ENCODE results near the gene XYLT1. TPM values are rescaled to one million over a fixed set of nuclear protein-coding genes. Genes with fewer than 3 reads are reported as not detected.
A peak's percentile ranks its signal among the peaks of the same experiment; 100 is the strongest.

XYLT1 gene
- total RNA-seq, 3 donors from 2014 or later (not counting 1 experiment from before 2014, with no cell fraction given): 40.9 to 55.5 (median 43.8) TPM

DNA sequence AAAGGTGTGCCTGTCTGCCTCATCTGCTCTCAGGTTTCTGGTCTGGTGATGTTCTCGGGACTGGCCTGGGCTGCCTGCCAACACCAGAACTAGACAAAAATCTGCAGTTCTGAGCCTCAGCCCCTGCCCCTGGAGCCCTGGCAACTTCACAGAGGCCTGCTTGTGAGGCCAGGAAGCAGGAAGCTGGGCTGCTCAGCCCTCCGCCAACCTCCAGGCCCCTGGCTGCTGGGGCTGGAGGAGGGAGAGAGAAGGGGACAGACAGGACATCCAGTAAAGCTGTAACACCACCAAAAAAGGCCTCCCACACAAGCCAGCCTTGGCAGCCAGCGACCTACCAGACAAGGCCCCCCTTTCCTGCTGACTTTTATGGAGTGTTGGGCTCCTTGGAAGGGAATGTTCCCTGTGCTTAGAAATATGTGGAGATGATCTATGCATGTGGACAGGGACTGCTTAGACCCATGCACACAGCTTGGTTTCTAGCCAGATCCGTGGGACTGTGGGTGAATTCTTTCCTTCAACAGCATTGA is 157.6 kb downstream of the XYLT1 start:
- Mint-ChIP-seq H3K27ac (peak overlapping the region; percentile 14 to 76), H3K27me3 (ENCODE audit: low read depth in 2 of 2) (no peaks in the 10 kb centered on the region), H3K9me3 (no peaks in the 10 kb centered on the region), H3K36me3 (no peaks in the 10 kb centered on the region), H3K4me1 (peaks cover 60 to 68% of the 10 kb centered on the region in 2 donors), H3K4me3 (no peak overlapping the region)
- WGBS (ENCODE audit: insufficient coverage): 73% methylated on average over 3 of the region's 4 CpGs
- no peak for DNase-seq
- no peak overlapping the region for H3K4me3 ChIP-seq (ENCODE audit: low read length)
- TF ChIP-seq, protein P1, sequence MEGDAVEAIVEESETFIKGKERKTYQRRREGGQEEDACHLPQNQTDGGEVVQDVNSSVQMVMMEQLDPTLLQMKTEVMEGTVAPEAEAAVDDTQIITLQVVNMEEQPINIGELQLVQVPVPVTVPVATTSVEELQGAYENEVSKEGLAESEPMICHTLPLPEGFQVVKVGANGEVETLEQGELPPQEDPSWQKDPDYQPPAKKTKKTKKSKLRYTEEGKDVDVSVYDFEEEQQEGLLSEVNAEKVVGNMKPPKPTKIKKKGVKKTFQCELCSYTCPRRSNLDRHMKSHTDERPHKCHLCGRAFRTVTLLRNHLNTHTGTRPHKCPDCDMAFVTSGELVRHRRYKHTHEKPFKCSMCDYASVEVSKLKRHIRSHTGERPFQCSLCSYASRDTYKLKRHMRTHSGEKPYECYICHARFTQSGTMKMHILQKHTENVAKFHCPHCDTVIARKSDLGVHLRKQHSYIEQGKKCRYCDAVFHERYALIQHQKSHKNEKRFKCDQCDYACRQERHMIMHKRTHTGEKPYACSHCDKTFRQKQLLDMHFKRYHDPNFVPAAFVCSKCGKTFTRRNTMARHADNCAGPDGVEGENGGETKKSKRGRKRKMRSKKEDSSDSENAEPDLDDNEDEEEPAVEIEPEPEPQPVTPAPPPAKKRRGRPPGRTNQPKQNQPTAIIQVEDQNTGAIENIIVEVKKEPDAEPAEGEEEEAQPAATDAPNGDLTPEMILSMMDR (IDR thresholded peaks at IDR 0.05): no peak
- no peak for ATAC-seq
- intact Hi-C loops (cut with micrococcal nuclease): no loop called here
- H3K9me3 ChIP-seq (ENCODE audit: control insufficient read depth, insufficient read depth, low read length): no peaks in the 10 kb centered on the region
- no peaks in the 10 kb centered on the region for H3K36me3 ChIP-seq (ENCODE audit: control insufficient read depth, insufficient read depth, low read length)
- H3K4me1 ChIP-seq (ENCODE audit: control insufficient read depth, insufficient read depth, low read length): peaks cover 13% of the 10 kb centered on the region
- no peaks in the 10 kb centered on the region for H3K27me3 ChIP-seq (ENCODE audit: control insufficient read depth, insufficient read depth, low read length)
- no peak overlapping the region for H3K27ac ChIP-seq (ENCODE audit: low read length)

DNA sequence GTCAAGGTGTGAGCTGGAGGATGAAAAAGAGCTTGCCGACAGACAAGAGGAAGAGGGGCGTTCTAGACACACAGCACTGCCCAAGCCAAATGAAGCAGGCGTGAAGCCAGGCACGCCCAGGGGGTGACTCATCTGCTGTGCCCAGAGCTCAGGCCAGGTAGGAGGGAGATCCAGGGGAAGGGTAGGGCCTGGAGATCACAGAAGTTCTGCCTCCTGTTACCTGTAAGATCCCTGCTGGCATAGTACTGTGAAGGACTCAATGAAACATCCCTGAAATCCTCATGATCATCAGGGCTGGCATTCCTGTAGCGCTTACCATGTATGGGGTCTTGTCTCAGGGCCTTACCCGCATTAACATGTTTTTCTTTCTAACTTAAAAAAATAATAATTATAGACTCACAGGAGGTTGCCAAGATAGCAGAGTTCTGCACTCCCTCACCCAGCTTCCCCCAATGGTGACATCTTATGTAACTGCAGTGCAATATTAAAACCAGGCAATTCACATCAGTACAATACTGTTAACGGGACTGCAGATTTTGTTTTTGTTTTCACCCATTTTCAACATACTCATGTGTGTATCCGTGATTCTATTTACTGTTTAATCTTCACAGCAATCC is 158.6 kb downstream of the XYLT1 start:
- Histone ChIP-seq H3K27me3 (ENCODE audit: control insufficient read depth, insufficient read depth, low read length) (no peaks in the 10 kb centered on the region), H3K4me1 (ENCODE audit: control insufficient read depth, insufficient read depth, low read length) (peaks cover 13% of the 10 kb centered on the region), H3K27ac (ENCODE audit: low read length) (no peak overlapping the region), H3K4me3 (ENCODE audit: low read length) (no peak overlapping the region), H3K36me3 (ENCODE audit: control insufficient read depth, insufficient read depth, low read length) (no peaks in the 10 kb centered on the region), H3K9me3 (ENCODE audit: control insufficient read depth, insufficient read depth, low read length) (no peaks in the 10 kb centered on the region)
- Mint-ChIP-seq H3K27ac (peak overlapping the region; percentile 14 to 76), H3K4me3 (no peak overlapping the region), H3K4me1 (peaks cover 59 to 66% of the 10 kb centered on the region in 2 donors), H3K9me3 (no peaks in the 10 kb centered on the region), H3K27me3 (ENCODE audit: low read depth in 2 of 2) (no peaks in the 10 kb centered on the region), H3K36me3 (no peaks in the 10 kb centered on the region)
- intact Hi-C loops (cut with micrococcal nuclease): no loop called here
- ATAC-seq: peak in 2 of 3 donors; percentile 63 to 70
- no peak for DNase-seq
- 56% methylated on average over 8 of the region's 8 CpGs for WGBS (ENCODE audit: insufficient coverage)
- TF ChIP-seq, protein P1 (IDR thresholded peaks at IDR 0.05): no peak

DNA sequence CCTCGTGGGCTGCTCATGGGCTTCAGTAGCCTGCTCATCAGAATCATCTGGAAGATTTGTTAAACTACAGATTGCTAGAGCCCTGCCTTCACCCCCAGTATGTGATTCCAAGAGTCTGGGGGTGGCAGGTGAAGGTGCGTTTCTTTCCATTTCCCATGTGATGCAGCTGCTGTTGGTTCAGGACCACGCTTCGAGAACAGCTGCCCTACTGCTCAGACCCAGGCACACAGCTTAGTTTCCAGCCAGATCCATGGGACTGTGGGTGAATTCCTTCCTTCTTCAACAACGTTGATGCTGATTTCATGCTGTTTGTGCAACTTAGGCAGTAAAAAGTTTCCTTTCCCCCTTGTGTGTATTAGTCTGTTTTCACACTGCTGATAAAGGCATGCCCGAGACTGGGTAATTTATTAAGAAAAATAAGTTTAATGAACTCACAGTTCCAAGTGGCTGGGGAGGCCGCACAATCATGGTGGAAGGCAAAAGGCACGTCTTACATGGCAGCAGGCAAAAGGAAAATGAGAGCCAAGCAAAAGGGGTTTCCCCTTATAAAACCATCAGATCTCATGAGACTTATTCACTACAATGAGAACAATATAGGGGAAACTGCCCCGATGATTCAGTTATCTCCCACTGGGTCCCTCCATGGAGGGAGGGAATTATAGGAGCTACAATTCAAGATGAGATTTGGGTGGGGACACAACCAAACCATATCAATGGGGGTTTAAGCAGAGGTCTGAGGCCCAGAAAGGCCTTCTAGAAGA is 159.2 kb downstream of the XYLT1 start:
- ATAC-seq (no peak), DNase-seq (no peak)
- Mint-ChIP-seq H3K27me3 (ENCODE audit: low read depth in 2 of 2) (no peaks in the 10 kb centered on the region), H3K36me3 (no peaks in the 10 kb centered on the region), H3K9me3 (no peaks in the 10 kb centered on the region), H3K4me3 (no peak overlapping the region), H3K27ac (peak overlapping the region in 1 of 2 donors; percentile 76), H3K4me1 (peaks cover 59 to 66% of the 10 kb centered on the region in 2 donors)
- no peak overlapping the region for H3K27ac ChIP-seq (ENCODE audit: low read length)
- no peaks in the 10 kb centered on the region for H3K27me3 ChIP-seq (ENCODE audit: control insufficient read depth, insufficient read depth, low read length)
- no peak overlapping the region for H3K4me3 ChIP-seq (ENCODE audit: low read length)
- WGBS (ENCODE audit: insufficient coverage): 85% methylated on average over 5 of the region's 9 CpGs
- intact Hi-C loops (cut with micrococcal nuclease): no loop called here
- H3K36me3 ChIP-seq (ENCODE audit: control insufficient read depth, insufficient read depth, low read length): no peaks in the 10 kb centered on the region
- no peaks in the 10 kb centered on the region for H3K9me3 ChIP-seq (ENCODE audit: control insufficient read depth, insufficient read depth, low read length)
- H3K4me1 ChIP-seq (ENCODE audit: control insufficient read depth, insufficient read depth, low read length): peaks cover 13% of the 10 kb centered on the region
- TF ChIP-seq, protein P1 (IDR thresholded peaks at IDR 0.05): no peak

All from natural killer cell (primary cell).